Liver (tissue), 3 donors: Measurements from ENCODE around the gene OTUD7B.

Experiments used
- ATF3 ChIP-seq: IDR thresholded peaks from 2 replicates; pipeline ENCODE4 v1.6.1; 2016; ENCODE audit warnings: antibody characterized with exemption
- EGR1 ChIP-seq, 2 donors: IDR thresholded peaks; 2 replicates each; pipeline ENCODE4 v1.6.1; 2016 to 2018; ENCODE audit warnings: antibody characterized with exemption in 2 of 2, low read depth in 2 of 2
- GABPA ChIP-seq, 2 donors: IDR thresholded peaks in 1 of 2; conservative IDR thresholded peaks in 1 of 2; 2 replicates each; pipeline ENCODE4 v1.6.1; 2016; ENCODE audit warnings: antibody characterized with exemption in 2 of 2, mild to moderate bottlenecking in 1 of 2, moderate library complexity in 1 of 2
- HNF4A ChIP-seq, 2 donors: conservative IDR thresholded peaks; 2 replicates each; pipeline ENCODE4 v1.6.1; 2016; ENCODE audit warnings: antibody characterized with exemption in 2 of 2, mild to moderate bottlenecking in 2 of 2
- HNF4G ChIP-seq: IDR thresholded peaks from 2 replicates; pipeline ENCODE4 v1.6.1; 2016; ENCODE audit warnings: antibody characterized with exemption
- MAX ChIP-seq: IDR thresholded peaks from 2 replicates; pipeline ENCODE4 v1.6.1; 2016; ENCODE audit warnings: antibody characterized with exemption
- NR2F2 ChIP-seq: IDR thresholded peaks from 2 replicates; pipeline ENCODE4 v1.6.1; 2016; ENCODE audit warnings: antibody characterized with exemption
- RAD21 ChIP-seq, 2 donors: IDR thresholded peaks; 2 replicates each; pipeline ENCODE4 v1.6.1; 2016; ENCODE audit warnings: antibody characterized with exemption in 2 of 2, mild to moderate bottlenecking in 2 of 2
- REST ChIP-seq: IDR thresholded peaks from 2 replicates; pipeline ENCODE4 v1.6.1; 2016; ENCODE audit warnings: antibody characterized with exemption, mild to moderate bottlenecking
- RXRA ChIP-seq, 2 donors: IDR thresholded peaks; 2 replicates each; pipeline ENCODE4 v1.6.1; 2017 to 2018; ENCODE audit warnings: antibody characterized with exemption in 2 of 2, mild to moderate bottlenecking in 1 of 2
- SP1 ChIP-seq: IDR thresholded peaks from 2 replicates; pipeline ENCODE4 v1.6.1; 2018; ENCODE audit warnings: antibody characterized with exemption, mild to moderate bottlenecking
- TAF1 ChIP-seq: conservative IDR thresholded peaks from 2 replicates; pipeline ENCODE4 v1.6.1; 2016; ENCODE audit warnings: antibody characterized with exemption, mild to moderate bottlenecking
- TF ChIP-seq, protein P1 (sequence below): fragments of 150-350 bp; IDR thresholded peaks from 2 replicates; pipeline ENCODE4 v1.5.1; 2017; ENCODE audit warnings: improper control_type of control experiment, low read depth, low read length; ENCODE audit not compliant: missing input control
- TF ChIP-seq, protein P2 (sequence below): IDR thresholded peaks from 2 replicates; pipeline ENCODE4 v1.6.1; 2016; ENCODE audit warnings: antibody characterized with exemption
- donor health status: healthy.
- donor health status: healthy.

DNA sequence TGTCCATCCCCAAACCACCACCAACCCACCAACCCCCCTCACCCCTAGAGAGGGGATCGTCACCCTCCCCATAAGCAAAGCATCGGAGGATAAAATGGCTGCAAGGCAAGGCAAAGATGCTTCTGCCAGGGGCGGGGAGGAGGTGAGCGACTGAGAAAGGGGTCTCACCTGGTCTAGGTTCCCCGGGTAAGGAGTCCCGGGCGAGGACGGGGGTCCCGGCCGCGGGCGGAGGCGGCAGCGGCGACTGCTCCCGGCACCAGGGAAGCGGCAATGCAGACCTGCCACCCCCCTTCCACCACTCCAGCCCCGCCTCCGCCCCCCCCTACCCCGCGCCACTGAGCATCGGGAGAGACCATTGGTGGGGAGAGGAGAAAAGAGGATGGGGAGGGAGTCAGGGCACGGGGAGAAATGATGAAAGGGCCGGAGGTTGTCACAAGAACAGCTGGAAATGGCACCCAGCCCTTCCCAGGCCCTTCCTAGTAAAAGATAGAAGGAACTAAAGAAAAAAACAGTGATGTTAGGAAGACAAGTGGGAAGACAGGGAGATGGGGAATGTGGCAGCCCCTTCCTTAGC lies 92.9 kb downstream of the OTUD7B start, which contains the start of gene SV2A:
- no peak for TF ChIP-seq TAF1
- TF ChIP-seq, protein P1, sequence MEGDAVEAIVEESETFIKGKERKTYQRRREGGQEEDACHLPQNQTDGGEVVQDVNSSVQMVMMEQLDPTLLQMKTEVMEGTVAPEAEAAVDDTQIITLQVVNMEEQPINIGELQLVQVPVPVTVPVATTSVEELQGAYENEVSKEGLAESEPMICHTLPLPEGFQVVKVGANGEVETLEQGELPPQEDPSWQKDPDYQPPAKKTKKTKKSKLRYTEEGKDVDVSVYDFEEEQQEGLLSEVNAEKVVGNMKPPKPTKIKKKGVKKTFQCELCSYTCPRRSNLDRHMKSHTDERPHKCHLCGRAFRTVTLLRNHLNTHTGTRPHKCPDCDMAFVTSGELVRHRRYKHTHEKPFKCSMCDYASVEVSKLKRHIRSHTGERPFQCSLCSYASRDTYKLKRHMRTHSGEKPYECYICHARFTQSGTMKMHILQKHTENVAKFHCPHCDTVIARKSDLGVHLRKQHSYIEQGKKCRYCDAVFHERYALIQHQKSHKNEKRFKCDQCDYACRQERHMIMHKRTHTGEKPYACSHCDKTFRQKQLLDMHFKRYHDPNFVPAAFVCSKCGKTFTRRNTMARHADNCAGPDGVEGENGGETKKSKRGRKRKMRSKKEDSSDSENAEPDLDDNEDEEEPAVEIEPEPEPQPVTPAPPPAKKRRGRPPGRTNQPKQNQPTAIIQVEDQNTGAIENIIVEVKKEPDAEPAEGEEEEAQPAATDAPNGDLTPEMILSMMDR, result no peak
- no peak for TF ChIP-seq MAX
- TF ChIP-seq NR2F2, result no peak
- no peak for TF ChIP-seq RAD21 (IDR thresholded peaks at IDR 0.05)
- no peak for TF ChIP-seq EGR1 (IDR thresholded peaks at IDR 0.05; ENCODE audit: low read depth in 2 of 2)
- TF ChIP-seq, protein P2, sequence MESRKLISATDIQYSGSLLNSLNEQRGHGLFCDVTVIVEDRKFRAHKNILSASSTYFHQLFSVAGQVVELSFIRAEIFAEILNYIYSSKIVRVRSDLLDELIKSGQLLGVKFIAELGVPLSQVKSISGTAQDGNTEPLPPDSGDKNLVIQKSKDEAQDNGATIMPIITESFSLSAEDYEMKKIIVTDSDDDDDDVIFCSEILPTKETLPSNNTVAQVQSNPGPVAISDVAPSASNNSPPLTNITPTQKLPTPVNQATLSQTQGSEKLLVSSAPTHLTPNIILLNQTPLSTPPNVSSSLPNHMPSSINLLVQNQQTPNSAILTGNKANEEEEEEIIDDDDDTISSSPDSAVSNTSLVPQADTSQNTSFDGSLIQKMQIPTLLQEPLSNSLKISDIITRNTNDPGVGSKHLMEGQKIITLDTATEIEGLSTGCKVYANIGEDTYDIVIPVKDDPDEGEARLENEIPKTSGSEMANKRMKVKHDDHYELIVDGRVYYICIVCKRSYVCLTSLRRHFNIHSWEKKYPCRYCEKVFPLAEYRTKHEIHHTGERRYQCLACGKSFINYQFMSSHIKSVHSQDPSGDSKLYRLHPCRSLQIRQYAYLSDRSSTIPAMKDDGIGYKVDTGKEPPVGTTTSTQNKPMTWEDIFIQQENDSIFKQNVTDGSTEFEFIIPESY, result no peak
- TF ChIP-seq REST, result no peak
- TF ChIP-seq HNF4G, result no peak
- no peak for TF ChIP-seq SP1
- no peak for TF ChIP-seq RXRA (IDR thresholded peaks at IDR 0.05)
- no peak for TF ChIP-seq HNF4A (conservative IDR thresholded peaks at IDR 0.05)
- no peak for TF ChIP-seq GABPA (IDR thresholded peaks at IDR 0.05 in 1 of 2, conservative IDR thresholded peaks at IDR 0.05 in 1 of 2)
- no peak for TF ChIP-seq ATF3
